IMR-90 (cell line): ENCODE measurements around the gene PRSS3. TPM values are rescaled to one million over a fixed set of nuclear protein-coding genes. Genes with fewer than 3 reads are reported as not detected.
"Not testable (repeated sequence)": the region's sequence is repeated elsewhere in the genome, so short reads cannot be mapped to it uniquely, and the experiment has no call there.

Experiments
- ATAC-seq: fragments of 200-7000 bp; cut with Tn5 transposase; 2 replicates; pipeline ENCODE4 v1.9.1; 2020; ENCODE audit warnings: low read depth, mild to moderate bottlenecking, moderate library complexity
- BruUV-seq: library from RNA; stranded (reverse); fragments of 400-500 nt; replicated peaks from 2 replicates; lab custom pipeline; 2021; lab: Mats Ljungman, UMichigan
- CTCF ChIA-PET: fragments of 300-600 bp; formaldehyde crosslinking; extraction: SDS; loops from one replicate; lab custom pipeline; 2021; ENCODE audit warnings: antibody characterized with exemption; lab: Yijun Ruan, JAX
- POLR2A ChIA-PET: fragments of 300-600 bp; sonication (Branson Sonifier 250); formaldehyde crosslinking; loops from one replicate; lab custom pipeline; 2022; ENCODE audit warnings: antibody characterized with exemption; ENCODE audit not compliant: unreplicated experiment; lab: Charles Lee
- DNase-seq: peaks from one replicate; pipeline ENCODE4 v3.0.0; 2013
- H2AFZ ChIP-seq: replicated peaks from 2 replicates; pipeline ENCODE3; 2013; ENCODE audit warnings: low read length, mild to moderate bottlenecking; ENCODE audit not compliant: poor library complexity
- H2AK5ac ChIP-seq: 2 replicates; pipeline ENCODE4 v1.6.1; 2013; ENCODE audit warnings: low read depth, low read length, inconsistent platforms
- H2AK9ac ChIP-seq: replicated peaks from 2 replicates; pipeline ENCODE3; 2013; ENCODE audit warnings: mild to moderate bottlenecking, low read depth, low read length, moderate library complexity; ENCODE audit not compliant: poor library complexity
- H2BK120ac ChIP-seq: 2 replicates; pipeline ENCODE4 v1.6.1; 2013; ENCODE audit warnings: low read depth, low read length, inconsistent platforms
- H2BK15ac ChIP-seq: 3 replicates; pipeline ENCODE4 v1.6.1; 2013; ENCODE audit warnings: low read depth, low read length, inconsistent platforms
- H2BK20ac ChIP-seq: 2 replicates; pipeline ENCODE4 v1.6.1; 2013; ENCODE audit warnings: low read depth, mild to moderate bottlenecking, inconsistent platforms, low read length, moderate library complexity
- H2BK5ac ChIP-seq: 2 replicates; pipeline ENCODE4 v1.6.1; 2013; ENCODE audit warnings: mild to moderate bottlenecking, low read depth, low read length, inconsistent platforms; ENCODE audit not compliant: poor library complexity, severe bottlenecking
- H3K14ac ChIP-seq: replicated peaks from 2 replicates; pipeline ENCODE4 v1.6.1; 2013; ENCODE audit warnings: low read depth, low read length, inconsistent platforms
- H3K18ac ChIP-seq: 2 replicates; pipeline ENCODE4 v1.6.1; 2013; ENCODE audit warnings: low read depth, low read length, control low read depth
- H3K23ac ChIP-seq: 2 replicates; pipeline ENCODE4 v1.6.1; 2013; ENCODE audit warnings: low read depth, low read length, inconsistent platforms
- H3K27ac ChIP-seq: 2 replicates; pipeline ENCODE4 v1.5.1; 2013; ENCODE audit warnings: mild to moderate bottlenecking, control low read depth, low read length; ENCODE audit not compliant: insufficient read depth
- H3K27me3 ChIP-seq: 2 replicates; pipeline ENCODE4 v1.6.1; 2013; ENCODE audit warnings: low read length; ENCODE audit not compliant: control insufficient read depth, insufficient read depth
- H3K36me3 ChIP-seq: 2 replicates; pipeline ENCODE4 v1.6.1; 2013; ENCODE audit warnings: low read length, mixed read lengths; ENCODE audit not compliant: control insufficient read depth, insufficient read depth
- H3K4ac ChIP-seq: 2 replicates; pipeline ENCODE4 v1.6.1; 2013; ENCODE audit warnings: low read depth, low read length, inconsistent platforms
- H3K4me1 ChIP-seq: 2 replicates; pipeline ENCODE4 v1.6.1; 2013; ENCODE audit warnings: low read length, mixed read lengths; ENCODE audit not compliant: control insufficient read depth, insufficient read depth
- H3K4me2 ChIP-seq: 2 replicates; pipeline ENCODE4 v1.6.1; 2013; ENCODE audit warnings: low read depth, mild to moderate bottlenecking, control low read depth, low read length, moderate library complexity
- H3K4me3 ChIP-seq: 2 replicates; pipeline ENCODE4 v1.5.1; 2013; ENCODE audit warnings: low read depth, mild to moderate bottlenecking, control low read depth, low read length, moderate library complexity; ENCODE audit not compliant: insufficient read depth
- H3K56ac ChIP-seq: 2 replicates; pipeline ENCODE4 v1.6.1; 2013; ENCODE audit warnings: low read length, inconsistent platforms; ENCODE audit not compliant: insufficient read depth; ENCODE audit errors: extremely low read depth
- H3K79me1 ChIP-seq, 2 experiments: 2 replicates each; pipeline ENCODE4 v1.6.1; 2013; ENCODE audit warnings: low read length in 2 of 2, inconsistent platforms in 1 of 2, low read depth in 1 of 2
- H3K9ac ChIP-seq: 2 replicates; pipeline ENCODE4 v1.6.1; 2013; ENCODE audit warnings: low read depth, low read length, control low read depth
- H3K9me1 ChIP-seq: 2 replicates; pipeline ENCODE4 v1.6.1; 2013; ENCODE audit warnings: low read length, inconsistent platforms; ENCODE audit not compliant: insufficient read depth
- H3K9me3 ChIP-seq: 2 replicates; pipeline ENCODE4 v1.6.1; 2013; ENCODE audit warnings: low read length; ENCODE audit not compliant: control insufficient read depth, insufficient read depth
- H4K20me1 ChIP-seq: 2 replicates; pipeline ENCODE4 v1.6.1; 2013; ENCODE audit warnings: low read length, inconsistent platforms; ENCODE audit not compliant: insufficient read depth
- H4K5ac ChIP-seq: 2 replicates; pipeline ENCODE4 v1.6.1; 2013; ENCODE audit warnings: mild to moderate bottlenecking, low read depth, low read length, control low read depth
- H4K8ac ChIP-seq, 2 experiments: 2 replicates each; pipeline ENCODE4 v1.6.1; 2013; ENCODE audit warnings: low read depth in 2 of 2, low read length in 2 of 2, control low read depth in 1 of 2, inconsistent platforms in 1 of 2
- H4K91ac ChIP-seq: 2 replicates; pipeline ENCODE4 v1.6.1; 2013; ENCODE audit warnings: low read depth, low read length, inconsistent platforms; ENCODE audit not compliant: insufficient read depth
- CEBPB ChIP-seq: IDR thresholded peaks from 2 replicates; pipeline ENCODE4 v1.6.1; 2012; ENCODE audit warnings: low read depth, low read length, improper control_type of control experiment
- NFE2L2 ChIP-seq: fragments of 150-350 bp; IDR thresholded peaks from 2 replicates; pipeline ENCODE4 v1.6.1; 2016; ENCODE audit warnings: low read depth, mild to moderate bottlenecking, low read length
- WGBS, 2 experiments: methylation state at CpG; one replicate each; pipeline versions ENCODE4 v1.1.5 to v1.1.7; 2013; ENCODE audit warnings: missing lambda C conversion rate in 2 of 2; ENCODE audit not compliant: insufficient read length in 1 of 2; ENCODE audit errors: extremely low coverage in 2 of 2; 5-methylcytosine and 5-hydroxymethylcytosine counted together
- dilution Hi-C: fragments of 300-500 bp; cut with HindIII; formaldehyde crosslinking; loops from one replicate; pipeline ENCODE4 v1.14.3; 2018; ENCODE audit warnings: low sequenced_read_pairs; ENCODE audit not compliant: unreplicated experiment
- in situ Hi-C: fragments of 300-500 bp; cut with MboI; formaldehyde crosslinking; loops from 3 replicates; pipeline ENCODE4 v1.14.3; 2019; ENCODE audit warnings: low sequenced_read_pairs, inconsistent platforms, mixed read lengths
- intact Hi-C: fragments of 100-400 bp; cut with micrococcal nuclease; formaldehyde crosslinking; loops from 2 replicates; pipeline ENCODE4 v1.10.0; 2022
- polyA plus RNA-seq, 3 experiments: library from polyadenylated mRNA; depleted of rRNA; stranded (reverse); fragments of >200 nt; gene quantifications; 2 replicates each; pipeline ENCODE4 v1.2.3, GENCODE V29; 2012; ENCODE audit warnings: low replicate concordance in 1 of 3
- total RNA-seq: library from RNA; depleted of rRNA; stranded (reverse); fragments of >200 nt; gene quantifications from 2 replicates; pipeline ENCODE4 v1.2.3, GENCODE V29; 2012

The PRSS3 gene
- total and polyA plus RNA-seq, 2 of the 4 experiments (the other 2 are of a cell fraction): 7.0 to 26.9 TPM

- DNase-seq: no peak
- Histone ChIP-seq H2BK20ac (no peak overlapping the region), H3K56ac (no peak overlapping the region), H4K8ac (no peak overlapping the region), H3K27ac (no peak overlapping the region), H3K14ac (no peak overlapping the region), H3K9me3 (no peaks in the 10 kb centered on the region), H2BK120ac (no peak overlapping the region), H2BK15ac (no peak overlapping the region), H2AK9ac (no peak overlapping the region), H3K27me3 (no peaks in the 10 kb centered on the region), H2BK5ac (no peak overlapping the region), H3K18ac (no peak overlapping the region), H4K91ac (no peak overlapping the region), H3K4me1 (peaks cover 4% of the 10 kb centered on the region), H2AFZ (no peak overlapping the region), H3K9me1 (peaks cover 10% of the 10 kb centered on the region; the same call in 1 of the 2 replicates), H4K20me1 (peaks cover 90% of the 10 kb centered on the region), H3K79me1 (peaks cover 0 to 64% of the 10 kb centered on the region in 2 experiments), H3K4me2 (no peak overlapping the region), H3K4me3 (no peak overlapping the region), H4K5ac (no peak overlapping the region), H3K23ac (no peak overlapping the region), H3K4ac (no peak overlapping the region), H3K9ac (no peak overlapping the region), H2AK5ac (no peak overlapping the region), H3K36me3 (no peaks in the 10 kb centered on the region)
- dilution Hi-C loops (no loop called here), intact Hi-C loops (no loop called here), in situ Hi-C loops (no loop called here)
- WGBS, 2 experiments: no CpG with 5 or more reads among the region's 4 CpGs
- ChIA-PET POLR2A (interaction anchor here (0.5 kb wide), 1 partner anchor 88 kb away, joined by 3 read pairs; no protein-coding TSS in a partner anchor), CTCF (interaction anchor here (0.5 to 0.7 kb wide), 3 partner anchors 13 to 281 kb away, joined by 3 to 5 read pairs (median 4); no protein-coding TSS in a partner anchor)
- no TSS peak for BruUV-seq
- TF ChIP-seq CEBPB: peak; percentile 86
- TF ChIP-seq NFE2L2: no peak
- no peak for ATAC-seq
These were observed 50.9 kb downstream of the PRSS3 start for GRCh38 chr9:33846231-33846630.

GRCh38 chr9:33847894-33848205 is 52.5 kb downstream of the PRSS3 start:
- H3K14ac ChIP-seq, ATAC-seq, H2BK20ac ChIP-seq, H4K5ac ChIP-seq, H4K91ac ChIP-seq, H3K23ac ChIP-seq, H4K8ac ChIP-seq, H2BK120ac ChIP-seq, H3K4me2 ChIP-seq, intact Hi-C loops, H2BK5ac ChIP-seq, DNase-seq, in situ Hi-C loops, H3K4me1 ChIP-seq, H3K4me3 ChIP-seq, H2AK9ac ChIP-seq, dilution Hi-C loops, H2AFZ ChIP-seq, H2AK5ac ChIP-seq, H3K9ac ChIP-seq, POLR2A ChIA-PET, H3K18ac ChIP-seq, H3K4ac ChIP-seq, H2BK15ac ChIP-seq, H3K56ac ChIP-seq, H3K27ac ChIP-seq, H3K27me3 ChIP-seq, H3K9me3 ChIP-seq, BruUV-seq, H3K36me3 ChIP-seq: not testable (repeated sequence)
- Histone ChIP-seq H4K20me1 (peaks cover 89% of the 10 kb centered on the region), H3K9me1 (peaks cover 13% of the 10 kb centered on the region; the same call in 1 of the 2 replicates), H3K79me1 (peaks cover 0 to 69% of the 10 kb centered on the region in 2 experiments)
- WGBS, 2 experiments: no CpG with 5 or more reads among the region's 3 CpGs
- CTCF ChIA-PET: interaction anchor here (0.5 to 0.7 kb wide), 2 partner anchors 21 to 423 kb away, joined by 3 to 5 read pairs; no protein-coding TSS in a partner anchor
